ENCODE measurements around the gene MYOM1. TPM values are rescaled to one million over a fixed set of nuclear protein-coding genes. Genes with fewer than 3 reads are reported as not detected.

MYOM1 gene
- polyA plus RNA-seq, result 1 to 10 TPM; 1.5 to 7.9 (median 2.8) TPM
- long read RNA-seq, donor 1, result 0 reads
- long read RNA-seq, donor 2, result 0 reads
- long read RNA-seq, donor 3, result 0 reads
- long read RNA-seq, donor 4, result 0 reads
- long read RNA-seq, donor 5, full-length matches to known transcripts, result 1 of 6 reads
- long read RNA-seq, donor 5, partial matches to known transcripts, result 5 of 6 reads
- long read RNA-seq, donor 5, other reads (novel, unspliced or antisense), result 0 of 6 reads
- long read RNA-seq, donor 6, result 0 reads
- long read RNA-seq, donor 7, full-length matches to known transcripts, result 43 of 646 reads
- long read RNA-seq, donor 7, partial matches to known transcripts, result 603 of 646 reads
- long read RNA-seq, donor 7, other reads (novel, unspliced or antisense), result 0 of 646 reads
- long read RNA-seq, donor 8, result 0 reads
- long read RNA-seq, donor 9, result 0 reads
- long read RNA-seq, donor 10, partial matches to known transcripts, result 769 of 769 reads
- long read RNA-seq, donor 10, other reads (novel, unspliced or antisense), result 0 of 769 reads

GRCh38 chr18:3219631-3220335 is at the start of gene MYOM1:
MYOM1 (minus strand) TSS chr18:3219968; CDS start chr18:3215223, 4,745 bp downstream.
- H3K4me3 ChIP-seq (ENCODE audit: low read depth in 1 of 3, low read length in 3 of 3), result no peak within 1 kb of the TSS
- peak within 1 kb of the TSS; percentile 1 to 94 (median 15) for H3K27ac ChIP-seq (ENCODE audit: low read depth in 1 of 3, low read length in 2 of 3)
- no peak for FAIRE-seq
- H3K9me3 ChIP-seq (ENCODE audit: control insufficient read depth in 2 of 2, insufficient read depth in 1 of 2, low read depth in 1 of 2, low read length in 1 of 2), result peaks cover 0 to 10% of the 10 kb centered on the region in 2 donors
- H3K4me1 ChIP-seq (ENCODE audit: control insufficient read depth in 3 of 3, insufficient read depth in 2 of 3, low read depth in 1 of 3, low read length in 2 of 3), result peaks cover 0 to 41% (median 5%) of the 10 kb centered on the region in 3 donors
- peak in 1 of 2 donors; percentile 32 for DNase-seq
- peaks cover 0 to 4% (median 0%) of the 10 kb centered on the region in 3 donors for H3K36me3 ChIP-seq (ENCODE audit: control insufficient read depth in 3 of 3, insufficient read depth in 2 of 3, low read depth in 1 of 3, low read length in 3 of 3)
- no peaks in the 10 kb centered on the region for H3K27me3 ChIP-seq (ENCODE audit: control insufficient read depth in 3 of 3, insufficient read depth in 3 of 3, low read length in 3 of 3)
- WGBS, 3 donors, result 79 to 89% (median 83%) methylated on average over 9 of the region's 9 CpGs

GRCh38 chr18:3269241-3269913 is 49.6 kb upstream of the MYOM1 start:
- H3K27ac ChIP-seq (ENCODE audit: low read depth in 1 of 3, low read length in 2 of 3), result peak overlapping the region in 1 of 3 donors; percentile 37
- no peaks in the 10 kb centered on the region for H3K9me3 ChIP-seq (ENCODE audit: control insufficient read depth in 2 of 2, insufficient read depth in 1 of 2, low read depth in 1 of 2, low read length in 1 of 2)
- peaks cover 17 to 35% (median 30%) of the 10 kb centered on the region in 3 donors for H3K4me1 ChIP-seq (ENCODE audit: control insufficient read depth in 3 of 3, insufficient read depth in 2 of 3, low read depth in 1 of 3, low read length in 2 of 3)
- WGBS, 3 donors, result 78 to 82% (median 81%) methylated on average over 4 of the region's 4 CpGs
- no peak for FAIRE-seq
- no peaks in the 10 kb centered on the region for H3K27me3 ChIP-seq (ENCODE audit: control insufficient read depth in 3 of 3, insufficient read depth in 3 of 3, low read length in 3 of 3)
- no peak overlapping the region for H3K4me3 ChIP-seq (ENCODE audit: low read depth in 1 of 3, low read length in 3 of 3)
- DNase-seq, result no peak
- peaks cover 2 to 16% (median 7%) of the 10 kb centered on the region in 3 donors for H3K36me3 ChIP-seq (ENCODE audit: control insufficient read depth in 3 of 3, insufficient read depth in 2 of 3, low read depth in 1 of 3, low read length in 3 of 3)

- no peaks in the 10 kb centered on the region for H3K9me3 ChIP-seq (ENCODE audit: control insufficient read depth in 2 of 2, insufficient read depth in 1 of 2, low read depth in 1 of 2, low read length in 1 of 2)
- H3K27me3 ChIP-seq (ENCODE audit: control insufficient read depth in 3 of 3, insufficient read depth in 3 of 3, low read length in 3 of 3), result no peaks in the 10 kb centered on the region
- H3K36me3 ChIP-seq (ENCODE audit: control insufficient read depth in 3 of 3, insufficient read depth in 2 of 3, low read depth in 1 of 3, low read length in 3 of 3), result peaks cover 0 to 14% (median 4%) of the 10 kb centered on the region in 3 donors
- DNase-seq (peak; percentile 31 to 59), FAIRE-seq (no peak)
- peaks cover 17 to 40% (median 37%) of the 10 kb centered on the region in 3 donors for H3K4me1 ChIP-seq (ENCODE audit: control insufficient read depth in 3 of 3, insufficient read depth in 2 of 3, low read depth in 1 of 3, low read length in 2 of 3)
- H3K27ac ChIP-seq (ENCODE audit: low read depth in 1 of 3, low read length in 2 of 3), result no peak overlapping the region
- no peak overlapping the region for H3K4me3 ChIP-seq (ENCODE audit: low read depth in 1 of 3, low read length in 3 of 3)
Observed at GRCh38 chr18:3268306-3268705, 48.5 kb upstream of the MYOM1 start.

GRCh38 chr18:3266062-3266608 is 46.4 kb upstream of the MYOM1 start:
- 43 to 60% (median 60%) methylated on average over 7 of the region's 7 CpGs for WGBS, 3 donors
- H3K4me3 ChIP-seq (ENCODE audit: low read depth in 1 of 3, low read length in 3 of 3), result no peak overlapping the region
- DNase-seq, result no peak
- peaks cover 15 to 42% (median 37%) of the 10 kb centered on the region in 3 donors for H3K4me1 ChIP-seq (ENCODE audit: control insufficient read depth in 3 of 3, insufficient read depth in 2 of 3, low read depth in 1 of 3, low read length in 2 of 3)
- no peak overlapping the region for H3K27ac ChIP-seq (ENCODE audit: low read depth in 1 of 3, low read length in 2 of 3)
- no peaks in the 10 kb centered on the region for H3K27me3 ChIP-seq (ENCODE audit: control insufficient read depth in 3 of 3, insufficient read depth in 3 of 3, low read length in 3 of 3)
- no peaks in the 10 kb centered on the region for H3K9me3 ChIP-seq (ENCODE audit: control insufficient read depth in 2 of 2, insufficient read depth in 1 of 2, low read depth in 1 of 2, low read length in 1 of 2)
- peaks cover 0 to 8% (median 0%) of the 10 kb centered on the region in 3 donors for H3K36me3 ChIP-seq (ENCODE audit: control insufficient read depth in 3 of 3, insufficient read depth in 2 of 3, low read depth in 1 of 3, low read length in 3 of 3)
- FAIRE-seq, result no peak

GRCh38 chr18:3265564-3266033 is 45.8 kb upstream of the MYOM1 start:
- WGBS, 3 donors, result 25 to 43% (median 36%) methylated on average over 3 of the region's 3 CpGs
- Histone ChIP-seq H3K9me3 (ENCODE audit: control insufficient read depth in 2 of 2, insufficient read depth in 1 of 2, low read depth in 1 of 2, low read length in 1 of 2) (no peaks in the 10 kb centered on the region), H3K27ac (ENCODE audit: low read depth in 1 of 3, low read length in 2 of 3) (peak overlapping the region in 1 of 3 donors; percentile 65), H3K4me3 (ENCODE audit: low read depth in 1 of 3, low read length in 3 of 3) (peak overlapping the region in 1 of 3 donors; percentile 23), H3K36me3 (ENCODE audit: control insufficient read depth in 3 of 3, insufficient read depth in 2 of 3, low read depth in 1 of 3, low read length in 3 of 3) (peaks cover 0 to 7% (median 0%) of the 10 kb centered on the region in 3 donors), H3K27me3 (ENCODE audit: control insufficient read depth in 3 of 3, insufficient read depth in 3 of 3, low read length in 3 of 3) (no peaks in the 10 kb centered on the region), H3K4me1 (ENCODE audit: control insufficient read depth in 3 of 3, insufficient read depth in 2 of 3, low read depth in 1 of 3, low read length in 2 of 3) (peaks cover 15 to 45% (median 37%) of the 10 kb centered on the region in 3 donors)
- peak in 1 of 2 donors; percentile 32 for DNase-seq
- FAIRE-seq, result no peak

GRCh38 chr18:3264362-3264761 is 44.6 kb upstream of the MYOM1 start:
- peak overlapping the region in 2 of 3 donors; percentile 93 for H3K27ac ChIP-seq (ENCODE audit: low read depth in 1 of 3, low read length in 2 of 3)
- no peak for FAIRE-seq
- WGBS, 3 donors, result 23 to 52% (median 24%) methylated on average over 2 of the region's 2 CpGs
- DNase-seq, result peak; percentile 54 to 87
- H3K27me3 ChIP-seq (ENCODE audit: control insufficient read depth in 3 of 3, insufficient read depth in 3 of 3, low read length in 3 of 3), result no peaks in the 10 kb centered on the region
- H3K9me3 ChIP-seq (ENCODE audit: control insufficient read depth in 2 of 2, insufficient read depth in 1 of 2, low read depth in 1 of 2, low read length in 1 of 2), result no peaks in the 10 kb centered on the region
- peaks cover 15 to 43% (median 34%) of the 10 kb centered on the region in 3 donors for H3K4me1 ChIP-seq (ENCODE audit: control insufficient read depth in 3 of 3, insufficient read depth in 2 of 3, low read depth in 1 of 3, low read length in 2 of 3)
- peaks cover 0 to 6% (median 0%) of the 10 kb centered on the region in 3 donors for H3K36me3 ChIP-seq (ENCODE audit: control insufficient read depth in 3 of 3, insufficient read depth in 2 of 3, low read depth in 1 of 3, low read length in 3 of 3)
- peak overlapping the region in 1 of 3 donors; percentile 95 for H3K4me3 ChIP-seq (ENCODE audit: low read depth in 1 of 3, low read length in 3 of 3)

- Histone ChIP-seq H3K4me1 (ENCODE audit: control insufficient read depth in 3 of 3, insufficient read depth in 2 of 3, low read depth in 1 of 3, low read length in 2 of 3) (peaks cover 11 to 34% (median 25%) of the 10 kb centered on the region in 3 donors), H3K4me3 (ENCODE audit: low read depth in 1 of 3, low read length in 3 of 3) (peak overlapping the region; percentile 68 to 100 (median 95)), H3K9me3 (ENCODE audit: control insufficient read depth in 2 of 2, insufficient read depth in 1 of 2, low read depth in 1 of 2, low read length in 1 of 2) (no peaks in the 10 kb centered on the region), H3K27me3 (ENCODE audit: control insufficient read depth in 3 of 3, insufficient read depth in 3 of 3, low read length in 3 of 3) (no peaks in the 10 kb centered on the region), H3K27ac (ENCODE audit: low read depth in 1 of 3, low read length in 2 of 3) (peak overlapping the region; percentile 93 to 98 (median 93)), H3K36me3 (ENCODE audit: control insufficient read depth in 3 of 3, insufficient read depth in 2 of 3, low read depth in 1 of 3, low read length in 3 of 3) (peaks cover under 1 to 6% (median 1%) of the 10 kb centered on the region in 3 donors)
- no peak for FAIRE-seq
- 4 to 17% (median 5%) methylated on average over 8 of the region's 8 CpGs for WGBS, 3 donors
- peak in 1 of 2 donors; percentile 58 for DNase-seq
Observed at GRCh38 chr18:3263132-3263700, 43.4 kb upstream of the MYOM1 start.
